Measurements from ENCODE around the gene SLC35B1. TPM values are rescaled to one million over a fixed set of nuclear protein-coding genes. Genes with fewer than 3 reads are reported as not detected.

SLC35B1 gene
- total RNA-seq, 3 donors from 2014 or later (not counting 1 experiment from before 2014, with no cell fraction given) = 74.0 to 121 (median 90.2) TPM

- H3K27me3 Mint-ChIP-seq (ENCODE audit: low read depth in 2 of 2) = no peaks in the 10 kb centered on the region
- H3K4me3 Mint-ChIP-seq = peak overlapping the region; percentile 94
- no peaks in the 10 kb centered on the region for H3K9me3 ChIP-seq (ENCODE audit: control insufficient read depth, insufficient read depth, low read length)
- DNase-seq (peak in 1 of 2 donors; percentile 53), ATAC-seq (peak in 2 of 3 donors; percentile 3 to 6)
- no peaks in the 10 kb centered on the region for H3K36me3 Mint-ChIP-seq
- H3K27me3 ChIP-seq (ENCODE audit: control insufficient read depth, insufficient read depth, low read length) = no peaks in the 10 kb centered on the region
- no peak for TF ChIP-seq CTCF (IDR thresholded peaks at IDR 0.05)
- peaks cover 88% of the 10 kb centered on the region for H3K4me1 ChIP-seq (ENCODE audit: control insufficient read depth, insufficient read depth, low read length)
- intact Hi-C loops (cut with micrococcal nuclease) = loop anchor here (1.0 to 2.0 kb wide), 5 partner anchors 10 to 62 kb away; partner anchors contain the start of genes FAM117A and KAT7
- peak overlapping the region; percentile 16 for H3K4me3 ChIP-seq (ENCODE audit: low read length)
- peaks cover 86 to 87% of the 10 kb centered on the region in 2 donors for H3K4me1 Mint-ChIP-seq
- WGBS (ENCODE audit: insufficient coverage) = 32% methylated on average over 4 of the region's 5 CpGs
- H3K27ac ChIP-seq (ENCODE audit: low read length) = peak overlapping the region; percentile 94
- H3K27ac Mint-ChIP-seq = peak overlapping the region; percentile 99 to 100
- H3K36me3 ChIP-seq (ENCODE audit: control insufficient read depth, insufficient read depth, low read length) = peaks cover 2% of the 10 kb centered on the region
- H3K9me3 Mint-ChIP-seq = no peaks in the 10 kb centered on the region
Measured at GRCh38 chr17:49738456-49739163, 30.8 kb upstream of the SLC35B1 start.

GRCh38 chr17:49734515-49735490, 27.0 kb upstream of the SLC35B1 start:
- H3K27me3 Mint-ChIP-seq (ENCODE audit: low read depth in 2 of 2) = no peaks in the 10 kb centered on the region
- intact Hi-C loops (cut with micrococcal nuclease) = no loop called here
- Histone ChIP-seq H3K27me3 (ENCODE audit: control insufficient read depth, insufficient read depth, low read length) (no peaks in the 10 kb centered on the region), H3K4me3 (ENCODE audit: low read length) (no peak overlapping the region), H3K4me1 (ENCODE audit: control insufficient read depth, insufficient read depth, low read length) (peaks cover 70% of the 10 kb centered on the region), H3K9me3 (ENCODE audit: control insufficient read depth, insufficient read depth, low read length) (no peaks in the 10 kb centered on the region), H3K27ac (ENCODE audit: low read length) (no peak overlapping the region), H3K36me3 (ENCODE audit: control insufficient read depth, insufficient read depth, low read length) (peaks cover 34% of the 10 kb centered on the region)
- no peak for TF ChIP-seq CTCF (IDR thresholded peaks at IDR 0.05)
- no peak for DNase-seq
- peaks cover 74 to 75% of the 10 kb centered on the region in 2 donors for H3K4me1 Mint-ChIP-seq
- H3K9me3 Mint-ChIP-seq = no peaks in the 10 kb centered on the region
- peak overlapping the region; percentile 99 to 100 for H3K27ac Mint-ChIP-seq
- H3K36me3 Mint-ChIP-seq = peaks cover 7% of the 10 kb centered on the region
- H3K4me3 Mint-ChIP-seq = peak overlapping the region; percentile 35
- WGBS (ENCODE audit: insufficient coverage) = 92% methylated on average over 11 of the region's 13 CpGs
- ATAC-seq = no peak

GRCh38 chr17:49731435-49731831, 23.7 kb upstream of the SLC35B1 start:
- H3K4me3 ChIP-seq (ENCODE audit: low read length) = no peak overlapping the region
- peaks cover 70% of the 10 kb centered on the region for H3K4me1 ChIP-seq (ENCODE audit: control insufficient read depth, insufficient read depth, low read length)
- intact Hi-C loops (cut with micrococcal nuclease) = no loop called here
- no peak for TF ChIP-seq CTCF (IDR thresholded peaks at IDR 0.05)
- Mint-ChIP-seq H3K36me3 (peaks cover 7% of the 10 kb centered on the region), H3K4me3 (no peak overlapping the region), H3K27me3 (ENCODE audit: low read depth in 2 of 2) (no peaks in the 10 kb centered on the region), H3K4me1 (peaks cover 58 to 65% of the 10 kb centered on the region in 2 donors), H3K9me3 (no peaks in the 10 kb centered on the region), H3K27ac (peak overlapping the region; percentile 50 to 81)
- ATAC-seq (no peak), DNase-seq (no peak)
- no peak overlapping the region for H3K27ac ChIP-seq (ENCODE audit: low read length)
- no peaks in the 10 kb centered on the region for H3K27me3 ChIP-seq (ENCODE audit: control insufficient read depth, insufficient read depth, low read length)
- H3K9me3 ChIP-seq (ENCODE audit: control insufficient read depth, insufficient read depth, low read length) = no peaks in the 10 kb centered on the region
- peaks cover 52% of the 10 kb centered on the region for H3K36me3 ChIP-seq (ENCODE audit: control insufficient read depth, insufficient read depth, low read length)
- WGBS (ENCODE audit: insufficient coverage) = 96% methylated on average over 4 of the region's 4 CpGs
